Measurements from ENCODE around the gene SLC38A4.
"Not testable (repeated sequence)": the region's sequence is repeated elsewhere in the genome, so short reads cannot be mapped to it uniquely, and the experiment has no call there.

The SLC38A4 gene

GRCh38 chr12:46775796-46776195 is 50.0 kb downstream of the SLC38A4 start:
- no peak for DNase-seq (ENCODE audit: low read depth in 2 of 2)

DNA sequence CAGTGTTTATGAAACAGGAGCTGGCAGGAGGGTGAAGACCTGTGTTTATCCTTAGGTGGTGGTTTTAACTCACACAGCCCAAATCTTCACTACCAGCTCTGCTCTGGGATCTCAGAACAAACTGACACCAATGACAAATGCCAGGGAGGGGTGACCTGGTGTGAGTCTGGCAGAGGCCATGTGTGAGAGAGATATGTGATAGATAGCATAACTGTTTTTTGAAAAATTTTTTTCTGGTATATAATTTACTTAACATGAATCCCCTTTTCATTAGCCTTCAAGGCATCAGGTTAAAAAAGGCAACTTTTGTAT is 51.5 kb downstream of the SLC38A4 start:
- DNase-seq (ENCODE audit: low read depth in 2 of 2): no peak

GRCh38 chr12:46773586-46774321 is 52.0 kb downstream of the SLC38A4 start:
- no peak for DNase-seq (ENCODE audit: low read depth in 2 of 2)

GRCh38 chr12:46771268-46771827 is 54.4 kb downstream of the SLC38A4 start:
- DNase-seq (ENCODE audit: low read depth in 2 of 2): no peak

- no peak for DNase-seq (ENCODE audit: low read depth in 2 of 2)
Observed at GRCh38 chr12:46770501-46771183, 55.2 kb downstream of the SLC38A4 start.

- no peak for DNase-seq (ENCODE audit: low read depth in 2 of 2)
Observed at GRCh38 chr12:46764005-46764404, 61.8 kb downstream of the SLC38A4 start.

DNA sequence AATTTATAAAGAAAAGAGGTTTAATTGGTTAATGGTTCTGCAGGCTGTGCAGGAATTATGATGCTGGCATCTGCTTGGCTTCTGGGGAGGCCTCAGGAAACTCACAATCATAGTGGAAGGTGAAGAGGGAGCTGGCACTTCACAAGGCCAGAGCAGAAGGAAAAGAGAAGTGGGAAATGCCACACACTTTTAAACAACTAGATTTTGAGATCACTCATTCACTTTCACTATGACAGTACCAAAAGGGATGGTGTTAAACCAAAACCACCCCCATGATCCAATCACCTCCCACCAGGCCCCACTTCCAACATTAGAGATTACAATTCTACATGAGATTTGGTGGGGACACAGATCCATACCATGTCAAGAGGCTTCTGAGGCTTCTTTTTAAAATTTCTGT is 62.6 kb downstream of the SLC38A4 start:
- no peak for DNase-seq (ENCODE audit: low read depth in 2 of 2)

DNA sequence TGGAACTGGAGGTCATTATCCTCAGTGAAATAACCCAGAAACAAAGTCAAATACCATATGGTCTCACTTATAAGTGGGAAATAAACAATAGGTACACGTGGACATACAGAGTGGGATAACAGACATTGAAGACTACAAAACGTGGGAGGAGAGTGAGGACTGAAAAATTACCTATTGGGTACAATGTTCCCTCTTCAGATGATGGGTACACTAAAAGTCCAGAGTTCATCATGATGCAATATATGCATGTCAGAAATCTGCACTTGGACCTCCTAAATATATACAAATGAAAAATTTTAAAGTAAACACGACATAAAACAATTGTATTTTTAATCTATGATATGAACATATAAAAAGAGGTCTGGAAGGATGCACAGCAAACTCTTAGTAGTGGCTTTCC is 71.2 kb downstream of the SLC38A4 start:
- DNase-seq (ENCODE audit: low read depth in 2 of 2): no peak

DNA sequence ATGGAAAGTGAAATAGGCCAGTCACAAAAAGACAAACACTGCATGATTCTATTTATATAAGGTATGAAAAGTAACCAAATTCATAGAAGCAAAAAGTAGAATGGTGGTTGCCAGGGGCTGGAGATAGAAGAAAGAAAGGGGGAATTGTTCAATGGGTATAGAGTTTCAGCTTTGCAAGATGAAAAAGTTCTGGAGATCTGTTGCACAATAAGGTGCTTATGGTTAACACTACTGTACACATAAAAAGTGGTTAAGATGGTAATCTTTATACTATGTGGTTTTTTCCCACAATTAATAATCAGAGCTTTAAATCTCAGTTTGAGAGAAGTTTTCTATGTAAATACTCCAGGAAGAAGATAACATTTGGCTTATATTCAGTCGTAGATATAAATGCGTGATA is 73.4 kb downstream of the SLC38A4 start:
- no peak for DNase-seq (ENCODE audit: low read depth in 2 of 2)

- no peak for DNase-seq (ENCODE audit: low read depth in 2 of 2)
Observed at GRCh38 chr12:46751173-46751572, 74.6 kb downstream of the SLC38A4 start.

DNA sequence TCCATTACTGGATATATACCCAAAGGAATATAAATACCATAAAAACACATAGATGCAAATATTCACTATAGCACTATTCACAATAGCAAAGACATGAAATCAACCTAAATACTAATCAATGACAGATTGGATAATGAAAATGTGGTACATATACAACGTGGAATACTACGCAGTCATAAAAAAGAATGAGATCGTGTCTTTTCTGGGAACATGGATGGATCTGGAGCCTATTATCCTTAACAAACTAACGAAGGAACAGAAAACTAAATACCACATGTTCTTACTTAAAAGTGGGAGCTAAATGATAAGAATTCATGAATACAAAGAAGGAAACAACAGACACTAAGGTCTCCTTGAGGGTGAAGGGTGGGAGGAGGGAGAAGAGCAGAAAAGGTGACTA is 76.5 kb downstream of the SLC38A4 start:
- DNase-seq (ENCODE audit: low read depth in 2 of 2): no peak

DNA sequence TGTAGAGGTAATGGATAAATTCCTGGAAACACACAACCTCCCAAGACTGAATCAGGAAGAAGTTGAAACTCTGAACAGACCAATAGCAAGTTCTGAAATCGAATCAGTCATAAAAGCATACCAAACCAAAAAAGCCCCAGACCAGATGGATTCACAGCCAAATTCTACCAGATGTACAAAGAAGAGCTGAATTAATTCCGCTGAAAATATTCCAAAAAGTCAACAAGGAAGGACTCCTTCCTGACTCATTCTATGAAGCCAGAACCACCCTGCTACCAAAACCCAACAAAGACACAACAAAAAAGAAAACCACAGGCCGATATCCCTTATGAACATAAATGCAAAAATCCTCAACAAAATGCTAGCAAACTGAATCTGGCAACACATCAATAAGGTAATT is 81.5 kb downstream of the SLC38A4 start:
- DNase-seq (ENCODE audit: low read depth in 2 of 2): no peak

DNA sequence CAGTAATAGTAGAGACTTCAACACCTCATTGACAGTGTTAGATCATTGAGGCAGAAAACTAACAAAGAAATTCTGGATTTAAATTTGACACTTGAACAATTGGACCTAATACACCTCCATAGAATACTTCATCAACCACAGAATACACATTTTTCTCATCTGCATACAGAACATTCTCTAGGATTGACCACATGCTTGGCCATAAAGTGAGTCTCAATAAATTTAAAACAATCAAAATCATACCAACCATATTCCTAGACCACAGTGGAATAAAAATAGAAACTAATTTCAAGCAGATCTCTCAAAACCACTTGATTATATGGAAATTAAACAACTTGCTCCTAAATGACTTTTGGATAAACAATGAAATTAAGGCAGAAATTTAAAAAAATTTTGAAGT is 82.3 kb downstream of the SLC38A4 start:
- no peak for DNase-seq (ENCODE audit: low read depth in 2 of 2)

GRCh38 chr12:46742271-46742670 is 83.5 kb downstream of the SLC38A4 start:
- not testable (repeated sequence) for DNase-seq (ENCODE audit: low read depth in 2 of 2)

- DNase-seq (ENCODE audit: low read depth in 2 of 2): no peak
Observed at GRCh38 chr12:46725332-46725731, 100.5 kb downstream of the SLC38A4 start.

- DNase-seq (ENCODE audit: low read depth in 2 of 2): no peak
Observed at GRCh38 chr12:46723629-46724419, 102.0 kb downstream of the SLC38A4 start.

- no peak for DNase-seq (ENCODE audit: low read depth in 2 of 2)
Observed at GRCh38 chr12:46722394-46723185, 103.2 kb downstream of the SLC38A4 start.

- no peak for DNase-seq (ENCODE audit: low read depth in 2 of 2)
Observed at GRCh38 chr12:46718495-46718894, 107.3 kb downstream of the SLC38A4 start.

- DNase-seq (ENCODE audit: low read depth in 2 of 2): no peak
Observed at GRCh38 chr12:46717868-46718267, 107.9 kb downstream of the SLC38A4 start.

DNA sequence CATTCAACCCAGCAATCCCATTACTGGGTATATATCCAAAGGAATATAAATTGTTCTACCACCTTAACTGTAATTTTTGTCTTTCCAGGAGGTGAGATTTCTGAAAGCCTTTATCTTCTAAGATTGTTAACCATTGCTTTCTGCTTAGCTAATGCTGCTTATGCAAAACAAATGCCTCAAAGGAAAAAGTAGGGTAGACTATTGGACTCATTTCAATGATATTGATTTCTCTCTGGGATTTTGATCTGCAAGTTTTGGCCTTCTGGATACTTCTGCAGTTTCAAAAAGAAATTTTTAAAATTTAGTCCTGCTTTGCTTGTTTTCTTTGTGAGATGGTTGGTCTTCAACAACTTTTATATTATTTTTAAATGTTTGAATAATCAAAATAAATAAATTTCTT is 108.6 kb downstream of the SLC38A4 start:
- DNase-seq (ENCODE audit: low read depth in 2 of 2): no peak
